Esophagus muscularis mucosa (tissue), 4 donors: ENCODE measurements around the gene TIGD1. TPM values are rescaled to one million over a fixed set of nuclear protein-coding genes. Genes with fewer than 3 reads are reported as not detected.

Source experiments
- DNase-seq: peaks from one replicate; pipeline ENCODE4 v3.0.0-alpha.2; 2017; ENCODE audit errors: extremely low spot score
- H3K27ac ChIP-seq, 4 donors: fragments of 200-600 bp; sonication (generic); replicated peaks in 1 of 4; 1 replicate in 3 of 4; 2 replicates in 1 of 4; pipeline ENCODE4 v1.5.1; 2016 to 2019; ENCODE audit warnings: mild to moderate bottlenecking in 1 of 4
- H3K27me3 ChIP-seq, 4 donors: fragments of 200-600 bp; sonication (generic); one replicate each; pipeline versions ENCODE4 v1.5.1 to v1.6.0; 2016 to 2019
- H3K36me3 ChIP-seq, 4 donors: fragments of 200-600 bp; sonication (generic); one replicate each; pipeline ENCODE4 v1.5.1; 2016 to 2019
- H3K4me1 ChIP-seq, 4 donors: fragments of 200-600 bp; sonication (generic); one replicate each; pipeline ENCODE4 v1.5.1; 2016 to 2019
- H3K4me3 ChIP-seq, 4 donors: fragments of 200-600 bp; sonication (generic); 1 replicate in 2 of 4; 2 replicates in 2 of 4; pipeline ENCODE4 v1.5.1; 2016 to 2019; ENCODE audit warnings: mild to moderate bottlenecking in 4 of 4, moderate library complexity in 1 of 4
- H3K9me3 ChIP-seq, 4 donors: fragments of 200-600 bp; sonication (generic); 1 replicate in 3 of 4; 2 replicates in 1 of 4; pipeline ENCODE4 v1.5.1; 2016 to 2019
- CTCF ChIP-seq, 3 experiments: fragments of 200-600 bp in 2 of 3; fragments of 450-650 bp in 1 of 3; sonication (generic) in 2 of 3; IDR thresholded peaks; one replicate each; pipeline ENCODE4 v1.5.1; 2017 to 2019; ENCODE audit warnings: antibody characterized with exemption in 3 of 3, mild to moderate bottlenecking in 2 of 3, moderate library complexity in 1 of 3
- EP300 ChIP-seq: sonication (generic); formaldehyde crosslinking; IDR thresholded peaks from one replicate; pipeline ENCODE4 v1.6.1; 2017; ENCODE audit warnings: antibody characterized with exemption
- POLR2A ChIP-seq: fragments of 450-650 bp; IDR thresholded peaks from one replicate; pipeline ENCODE4 v1.6.1; 2017; ENCODE audit warnings: antibody characterized with exemption, moderate library complexity, mild to moderate bottlenecking, low read depth
- POLR2AphosphoS5 ChIP-seq, 2 donors: sonication (generic); formaldehyde crosslinking; IDR thresholded peaks; one replicate each; pipeline ENCODE4 v1.6.1; 2017; ENCODE audit warnings: antibody characterized with exemption in 2 of 2
- WGBS: methylation state at CpG from one replicate; pipeline ENCODE4 v1.1.5; 2018; 5-methylcytosine and 5-hydroxymethylcytosine counted together
- intact Hi-C: fragments of 100-400 bp; cut with DNase I; formaldehyde crosslinking; loops from one replicate; pipeline ENCODE4 v1.15.1; 2023
- total RNA-seq, 4 donors: library from RNA; depleted of rRNA; stranded (reverse); fragments of >200 nt; gene quantifications; one replicate each; pipeline versions ENCODE4 v1.1.0 to v1.2.1, GENCODE V29; 2016

TIGD1 gene
- total RNA-seq, 4 donors from 2014 or later, result 1.2 to 1.7 (median 1.6) TPM

GRCh38 chr2:232516551-232516950, 33.8 kb downstream of the TIGD1 start:
- no peaks in the 10 kb centered on the region for H3K36me3 ChIP-seq
- 100% methylated on average over 3 of the region's 3 CpGs for WGBS
- no peaks in the 10 kb centered on the region for H3K9me3 ChIP-seq
- H3K27me3 ChIP-seq, result peaks cover 0 to 65% (median 2%) of the 10 kb centered on the region in 4 donors
- no peak for DNase-seq
- TF ChIP-seq EP300, result no peak
- TF ChIP-seq POLR2A, result no peak
- TF ChIP-seq CTCF (IDR thresholded peaks at IDR 0.05), result no peak
- TF ChIP-seq POLR2AphosphoS5 (IDR thresholded peaks at IDR 0.05), result no peak
- H3K27ac ChIP-seq, result no peak overlapping the region
- no peak overlapping the region for H3K4me3 ChIP-seq
- intact Hi-C loops, result no loop called here
- peaks cover 0 to 2% (median under 1%) of the 10 kb centered on the region in 4 donors for H3K4me1 ChIP-seq

- intact Hi-C loops, result no loop called here
- Histone ChIP-seq H3K9me3 (no peaks in the 10 kb centered on the region), H3K36me3 (no peaks in the 10 kb centered on the region), H3K4me1 (no peaks in the 10 kb centered on the region), H3K4me3 (no peak overlapping the region), H3K27ac (no peak overlapping the region), H3K27me3 (peaks cover 0 to 62% (median 0%) of the 10 kb centered on the region in 4 donors)
- WGBS, result 91% methylated on average over 7 of the region's 7 CpGs
- TF ChIP-seq POLR2AphosphoS5 (IDR thresholded peaks at IDR 0.05) (no peak), EP300 (no peak), POLR2A (no peak), CTCF (IDR thresholded peaks at IDR 0.05) (no peak)
- no peak for DNase-seq
Measured at GRCh38 chr2:232515639-232516038, 34.7 kb downstream of the TIGD1 start.

- Histone ChIP-seq H3K4me1 (no peaks in the 10 kb centered on the region), H3K4me3 (no peak overlapping the region), H3K27ac (no peak overlapping the region), H3K27me3 (peaks cover 0 to 40% (median 0%) of the 10 kb centered on the region in 4 donors), H3K9me3 (no peaks in the 10 kb centered on the region), H3K36me3 (no peaks in the 10 kb centered on the region)
- TF ChIP-seq CTCF (IDR thresholded peaks at IDR 0.05) (no peak), EP300 (no peak), POLR2A (no peak), POLR2AphosphoS5 (IDR thresholded peaks at IDR 0.05) (no peak)
- 76% methylated on average over 5 of the region's 5 CpGs for WGBS
- intact Hi-C loops, result no loop called here
- no peak for DNase-seq
Measured at GRCh38 chr2:232513353-232513752, 37.0 kb downstream of the TIGD1 start.

- Histone ChIP-seq H3K4me3 (no peak overlapping the region), H3K36me3 (no peaks in the 10 kb centered on the region), H3K27ac (no peak overlapping the region), H3K9me3 (no peaks in the 10 kb centered on the region), H3K27me3 (peaks cover 0 to 34% (median 0%) of the 10 kb centered on the region in 4 donors), H3K4me1 (no peaks in the 10 kb centered on the region)
- TF ChIP-seq CTCF (IDR thresholded peaks at IDR 0.05), result no peak
- no peak for TF ChIP-seq EP300
- no peak for TF ChIP-seq POLR2AphosphoS5 (IDR thresholded peaks at IDR 0.05)
- TF ChIP-seq POLR2A, result no peak
- 85% methylated on average over 6 of the region's 10 CpGs for WGBS
- intact Hi-C loops, result no loop called here
- no peak for DNase-seq
Measured at GRCh38 chr2:232512602-232513001, 37.8 kb downstream of the TIGD1 start.

- WGBS, result 80% methylated on average over 1 of the region's 11 CpGs
- DNase-seq, result no peak
- no peak overlapping the region for H3K4me3 ChIP-seq
- no peak for TF ChIP-seq EP300
- TF ChIP-seq POLR2A, result no peak
- TF ChIP-seq CTCF (IDR thresholded peaks at IDR 0.05), result no peak
- no peak for TF ChIP-seq POLR2AphosphoS5 (IDR thresholded peaks at IDR 0.05)
- H3K4me1 ChIP-seq, result no peaks in the 10 kb centered on the region
- peaks cover 0 to 35% (median 0%) of the 10 kb centered on the region in 4 donors for H3K27me3 ChIP-seq
- no peaks in the 10 kb centered on the region for H3K9me3 ChIP-seq
- intact Hi-C loops, result no loop called here
- no peak overlapping the region for H3K27ac ChIP-seq
- no peaks in the 10 kb centered on the region for H3K36me3 ChIP-seq
Measured at GRCh38 chr2:232511336-232511890, 38.9 kb downstream of the TIGD1 start.
